ENCODE measurements around the gene KRT82.
"Not testable (repeated sequence)": the region's sequence is repeated elsewhere in the genome, so short reads cannot be mapped to it uniquely, and the experiment has no call there.

Gene KRT82

DNA sequence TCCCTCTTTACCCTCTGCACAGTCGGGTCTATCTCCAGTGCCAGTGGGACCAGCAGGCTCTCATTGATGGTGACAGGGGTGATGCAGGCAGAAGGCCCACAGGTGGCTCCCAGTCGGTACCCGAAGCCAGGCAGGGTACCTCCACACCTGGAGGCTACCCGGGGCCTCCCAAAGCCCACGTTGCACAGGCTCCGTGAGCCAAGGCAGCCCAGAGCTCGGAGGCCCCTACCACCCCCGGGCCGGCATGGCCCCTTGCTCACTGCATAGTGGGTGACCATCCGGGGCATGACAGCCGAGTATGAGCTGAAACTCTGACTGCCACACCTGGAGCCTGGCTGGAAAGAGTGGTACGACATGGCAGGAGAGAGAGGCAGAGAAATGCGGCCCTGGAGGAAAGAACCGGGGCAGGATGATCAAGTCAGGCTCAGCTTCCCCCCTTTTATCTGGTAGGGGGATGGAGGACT lies at the start of gene KRT82:
KRT82 (minus strand) TSS at position 414 of the 464 bp plus-strand sequence; CDS start at position 356, 58 bp downstream.
- no peak for FAIRE-seq

GRCh38 chr12:52455821-52456220 lies 49.7 kb upstream of the KRT82 start:
- FAIRE-seq, result no peak

DNA sequence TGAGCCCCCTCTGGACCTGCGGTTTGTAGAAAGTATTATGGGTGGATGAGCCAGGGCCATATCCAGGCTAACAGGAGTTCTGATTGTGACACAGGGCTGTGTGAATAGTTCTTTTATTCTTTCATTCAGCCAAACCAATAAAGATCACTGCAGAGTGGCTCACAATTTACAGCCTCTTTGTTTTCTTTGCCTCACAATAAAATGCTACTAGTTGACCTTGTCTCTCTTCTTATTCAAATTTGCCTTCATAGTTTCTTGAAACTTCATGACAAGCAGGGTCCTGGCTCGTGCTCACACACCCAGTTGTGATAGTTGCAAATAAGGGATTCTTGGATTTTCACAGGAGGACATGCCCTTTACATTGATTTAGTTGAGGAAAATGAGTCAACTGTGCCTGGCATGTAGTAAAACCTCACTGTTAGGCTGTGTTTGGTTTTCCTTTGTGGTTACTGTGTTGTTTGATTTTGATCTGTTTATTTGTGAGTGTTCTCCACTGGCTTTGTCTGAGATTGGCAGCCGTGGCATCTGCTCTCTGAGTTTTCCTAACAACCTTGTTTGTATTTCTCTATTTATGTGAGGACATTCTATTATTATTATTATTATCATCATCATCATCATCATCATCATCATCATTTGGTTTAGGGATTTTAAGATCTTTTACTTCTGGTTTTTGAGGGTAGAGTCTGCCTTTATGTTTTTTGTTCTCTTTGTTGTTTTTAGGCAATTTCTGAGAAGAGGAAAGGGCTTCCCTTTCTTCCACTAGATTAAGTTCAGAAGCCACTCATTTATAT lies 48.5 kb upstream of the KRT82 start:
- no peak for FAIRE-seq

- FAIRE-seq, result no peak
Measured at GRCh38 chr12:52452101-52452500, 46.0 kb upstream of the KRT82 start, which contains the start of gene KRT6B. Gene KRT6B, minus strand, starts transcription at chr12:52452146. Its CDS starts 68 bp downstream, at chr12:52452078.

GRCh38 chr12:52448228-52448627 lies 42.1 kb upstream of the KRT82 start:
- FAIRE-seq, result no peak

GRCh38 chr12:52447196-52447595 lies 41.1 kb upstream of the KRT82 start:
- FAIRE-seq, result not testable (repeated sequence)

DNA sequence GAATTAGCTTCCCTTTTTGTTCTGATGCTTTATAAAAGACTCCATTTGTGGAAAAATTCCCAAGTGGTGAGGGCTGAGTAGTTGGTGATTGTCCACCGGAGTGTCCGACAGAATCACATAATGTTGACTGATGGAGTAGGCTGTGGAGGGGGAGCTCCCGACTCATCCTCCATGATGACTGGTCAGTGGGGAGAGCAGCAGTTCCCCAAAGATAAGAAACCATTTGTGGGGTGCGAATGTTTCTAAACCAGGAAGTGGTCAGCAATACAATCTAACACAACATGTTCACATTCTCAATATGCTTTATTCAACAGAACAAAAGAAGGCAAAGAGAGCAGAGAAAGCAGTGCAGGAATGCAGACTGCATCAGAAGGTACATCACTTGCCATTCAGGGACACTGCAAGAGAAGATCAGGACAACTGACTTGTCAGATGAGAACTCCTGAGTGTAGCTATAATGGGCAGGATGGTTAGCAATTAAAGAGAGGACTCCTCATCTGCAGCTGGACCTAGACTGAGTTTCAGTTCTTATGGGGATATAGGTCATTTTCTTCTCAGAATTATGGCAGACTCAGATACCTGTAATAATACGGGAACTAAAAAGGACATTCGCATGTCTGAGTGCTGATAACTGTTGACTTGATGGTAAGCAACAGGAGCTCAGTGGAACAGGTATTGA lies 40.4 kb upstream of the KRT82 start:
- FAIRE-seq, result no peak

DNA sequence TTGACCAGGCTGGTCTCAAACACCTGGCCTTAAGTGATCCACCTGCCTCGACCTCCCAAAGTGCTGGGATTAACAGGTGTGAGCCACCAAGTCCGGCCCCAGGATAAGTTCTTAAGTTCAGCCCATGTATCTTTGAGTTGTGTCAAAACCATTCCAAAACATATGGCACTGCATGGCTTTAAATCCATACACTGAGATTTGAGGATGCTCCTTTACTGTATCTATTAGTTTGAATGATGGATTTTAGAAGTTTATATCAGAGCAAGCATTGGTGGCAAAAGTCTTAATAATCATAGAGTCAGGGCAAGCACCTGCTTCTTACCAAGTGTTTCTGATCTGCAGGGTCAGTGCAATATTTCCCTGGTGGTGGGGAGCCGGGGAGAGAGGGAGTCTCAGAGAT lies 39.7 kb upstream of the KRT82 start:
- FAIRE-seq, result no peak

GRCh38 chr12:52444647-52445595 lies 38.8 kb upstream of the KRT82 start:
- no peak for FAIRE-seq

- FAIRE-seq, result no peak
Measured at GRCh38 chr12:52443966-52444365, 37.8 kb upstream of the KRT82 start.

GRCh38 chr12:52442600-52443061 lies 36.5 kb upstream of the KRT82 start:
- FAIRE-seq, result no peak

DNA sequence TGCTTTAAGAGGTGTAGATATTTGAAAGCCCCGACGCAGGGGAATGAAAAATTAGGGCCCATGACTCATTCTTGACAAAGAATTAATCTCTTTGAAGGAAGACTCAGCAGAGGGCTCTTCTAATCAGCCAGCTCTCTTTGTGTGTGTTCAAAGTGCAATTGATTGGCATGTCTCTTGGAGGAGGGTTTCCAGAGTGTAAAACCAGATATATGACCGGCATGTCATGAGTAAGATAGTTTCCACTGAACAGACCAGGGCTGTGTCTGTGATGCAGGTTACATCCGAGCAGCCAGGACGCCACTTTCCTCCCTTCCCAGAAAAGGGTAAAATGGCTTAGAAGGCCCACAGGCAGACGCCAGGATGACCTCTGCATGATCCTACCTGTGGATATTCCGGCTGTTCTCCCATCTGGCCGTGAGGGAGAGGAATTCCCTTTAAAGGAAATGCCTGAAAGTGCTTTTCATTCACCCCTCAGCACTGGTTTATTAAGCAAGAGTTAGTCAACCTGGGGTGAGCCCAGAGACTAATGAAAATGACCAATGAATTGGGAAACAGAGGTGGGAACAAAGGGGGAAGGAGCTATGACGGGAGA lies 35.3 kb upstream of the KRT82 start:
- FAIRE-seq, result no peak

DNA sequence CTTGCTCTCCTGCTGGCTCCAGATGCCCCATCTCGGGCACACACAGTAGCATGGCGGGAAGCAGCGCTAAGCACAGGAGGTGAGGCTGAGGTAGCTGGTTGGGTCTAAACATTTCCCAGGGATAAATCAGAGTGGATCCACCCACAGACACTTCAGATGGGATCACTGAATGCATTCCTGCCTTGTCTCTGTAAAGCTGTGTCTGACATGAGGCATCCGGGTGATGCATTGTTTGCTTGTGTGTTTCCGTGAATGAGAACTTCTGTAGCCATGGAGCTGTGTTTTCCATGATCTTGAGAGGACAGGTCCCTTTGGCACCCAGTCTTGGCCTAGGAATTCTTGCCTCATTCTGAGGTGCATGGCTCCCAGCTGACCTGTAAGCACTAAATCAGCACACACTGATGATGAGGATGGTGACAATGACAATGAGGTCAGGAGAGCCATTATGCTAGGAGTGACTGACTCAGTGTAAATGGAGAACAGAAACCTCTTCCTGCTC lies 34.7 kb upstream of the KRT82 start:
- no peak for FAIRE-seq

- no peak for FAIRE-seq
Measured at GRCh38 chr12:52439845-52440244, 33.7 kb upstream of the KRT82 start.

- no peak for FAIRE-seq
Measured at GRCh38 chr12:52439420-52439819, 33.3 kb upstream of the KRT82 start.

- no peak for FAIRE-seq
Measured at GRCh38 chr12:52438305-52439301, 32.5 kb upstream of the KRT82 start.

DNA sequence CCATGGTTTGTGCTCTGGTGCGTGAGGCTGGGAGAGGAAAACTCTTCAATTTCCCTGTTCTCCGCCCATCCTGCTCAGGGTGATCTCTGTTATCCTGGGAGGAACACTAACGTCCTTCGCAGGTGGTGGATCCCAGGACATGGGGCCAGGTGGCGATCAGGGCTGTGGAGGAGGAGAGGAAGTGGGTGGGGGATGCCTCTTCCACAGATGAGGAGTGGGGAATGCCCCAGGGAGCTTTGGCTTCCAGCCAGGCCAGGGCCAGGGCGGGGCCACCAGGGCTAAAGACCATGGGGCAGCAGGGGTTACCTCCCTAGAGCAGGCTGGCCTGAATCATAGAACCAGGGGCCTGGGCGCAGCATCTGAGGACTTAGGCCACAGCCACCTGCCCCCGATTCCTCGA lies 31.4 kb upstream of the KRT82 start:
- no peak for FAIRE-seq

GRCh38 chr12:52436828-52437474 lies 30.8 kb upstream of the KRT82 start:
- no peak for FAIRE-seq

DNA sequence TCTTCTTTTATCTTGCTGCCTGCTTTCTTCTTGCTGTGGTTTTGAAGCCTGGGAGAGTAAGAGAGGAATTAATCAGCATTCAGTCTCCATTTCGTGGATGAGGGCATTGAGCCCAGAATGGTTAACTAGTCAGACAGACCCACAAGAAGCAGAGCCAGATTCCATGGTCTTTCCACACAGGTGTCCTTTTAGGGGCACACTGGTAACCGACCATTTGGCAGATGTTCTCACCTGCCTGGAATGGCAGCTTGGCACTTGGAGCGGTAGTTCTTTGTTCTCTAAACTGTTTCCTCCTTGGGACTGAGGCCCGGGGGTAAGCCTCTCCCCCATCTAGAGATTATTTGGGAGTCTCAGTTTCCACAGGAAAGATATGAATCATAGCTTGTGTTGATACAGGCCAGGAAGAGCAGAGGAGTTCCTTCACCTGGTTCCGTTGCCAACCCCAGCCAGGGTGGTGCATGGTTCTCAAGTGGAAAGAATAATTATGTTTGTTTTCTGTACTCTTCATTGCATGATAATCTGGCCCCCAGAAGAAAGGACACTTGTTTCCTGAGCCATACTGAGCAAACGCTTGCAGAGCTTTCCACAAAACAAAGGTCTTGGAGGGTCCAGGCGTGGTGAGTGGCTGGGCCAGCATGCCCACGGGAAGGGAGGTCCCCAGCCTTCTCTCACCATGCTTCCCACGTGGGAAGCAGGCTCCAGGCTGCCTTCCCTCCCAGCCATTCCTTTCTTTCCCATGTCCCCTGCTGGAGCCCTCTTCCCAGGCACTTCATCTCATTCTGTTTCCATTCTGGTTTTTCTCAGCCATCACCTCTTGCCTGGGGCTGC lies 30.1 kb upstream of the KRT82 start:
- no peak for FAIRE-seq

- no peak for FAIRE-seq
Measured at GRCh38 chr12:52435659-52435999, 29.5 kb upstream of the KRT82 start.

Measured in G401.6 (cell line).